Suppressor macrophage (primary cell): Measurements from ENCODE around the gene DHRS9.

Experiments
- DNase-seq, 4 experiments: peaks; one replicate each; pipeline ENCODE4 v3.0.0-alpha.2; 2020 to 2022

DHRS9 gene

DNA sequence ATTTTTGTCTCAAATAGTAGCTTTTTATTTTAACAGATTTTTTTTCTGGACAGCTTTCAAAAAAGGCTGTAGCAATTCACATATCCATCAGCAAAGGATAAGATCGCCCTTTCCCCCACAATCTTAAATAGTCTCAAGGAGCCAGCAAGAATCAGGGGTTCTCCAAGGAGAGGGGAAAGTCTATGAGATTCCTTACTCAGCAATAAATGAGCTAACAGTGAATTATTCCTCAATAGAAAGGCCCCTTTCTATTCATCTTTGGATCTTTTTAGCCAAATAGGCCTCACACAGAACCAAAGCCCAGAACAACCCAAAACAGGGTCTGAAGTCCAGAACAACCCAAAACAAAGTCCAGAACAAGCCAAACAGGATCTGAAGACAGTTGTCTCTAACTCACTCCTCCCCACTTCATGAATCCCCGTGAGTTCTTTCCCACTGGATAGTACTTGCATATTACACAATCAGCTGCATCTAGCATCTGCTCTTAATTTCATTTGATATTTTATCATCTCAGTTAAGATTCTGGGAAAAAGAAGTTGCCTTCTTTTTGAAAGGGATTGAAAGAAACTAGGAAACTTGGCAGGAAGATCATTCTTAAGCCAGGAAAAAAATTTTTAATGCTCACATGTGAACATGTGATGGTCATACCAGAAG lies 3.4 kb upstream of the DHRS9 start:
- no peak for DNase-seq

GRCh38 chr2:169066897-169067296 lies 2.5 kb upstream of the DHRS9 start:
- peak; percentile 11 to 75 (median 58) for DNase-seq

DNA sequence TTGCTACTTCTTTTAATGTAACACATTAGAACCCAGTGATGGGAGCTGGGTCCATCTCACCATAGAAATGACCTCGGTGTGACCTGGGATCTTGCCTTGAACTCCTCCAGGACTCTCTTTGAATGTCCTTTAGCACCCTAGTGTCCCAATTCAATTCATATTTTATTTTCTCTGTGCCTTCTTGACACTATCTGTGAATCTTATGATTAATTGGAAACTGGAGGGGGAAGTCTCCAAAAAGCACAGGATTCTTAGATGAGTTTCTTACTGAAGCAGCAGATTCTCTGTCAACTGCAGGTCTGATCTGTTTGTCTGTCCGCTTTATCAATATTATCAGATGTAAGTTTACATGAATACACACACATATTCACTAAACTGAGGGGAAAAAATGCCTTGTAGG lies 470 bp downstream of the DHRS9 start:
- peak in 1 of 4 experiments; percentile 5 for DNase-seq

GRCh38 chr2:169071455-169071854 lies 2.1 kb downstream of the DHRS9 start:
- peak; percentile 14 to 63 (median 57) for DNase-seq

- peak; percentile 72 to 92 (median 84) for DNase-seq
Observed at GRCh38 chr2:169072163-169072925, 3.0 kb downstream of the DHRS9 start.

DNA sequence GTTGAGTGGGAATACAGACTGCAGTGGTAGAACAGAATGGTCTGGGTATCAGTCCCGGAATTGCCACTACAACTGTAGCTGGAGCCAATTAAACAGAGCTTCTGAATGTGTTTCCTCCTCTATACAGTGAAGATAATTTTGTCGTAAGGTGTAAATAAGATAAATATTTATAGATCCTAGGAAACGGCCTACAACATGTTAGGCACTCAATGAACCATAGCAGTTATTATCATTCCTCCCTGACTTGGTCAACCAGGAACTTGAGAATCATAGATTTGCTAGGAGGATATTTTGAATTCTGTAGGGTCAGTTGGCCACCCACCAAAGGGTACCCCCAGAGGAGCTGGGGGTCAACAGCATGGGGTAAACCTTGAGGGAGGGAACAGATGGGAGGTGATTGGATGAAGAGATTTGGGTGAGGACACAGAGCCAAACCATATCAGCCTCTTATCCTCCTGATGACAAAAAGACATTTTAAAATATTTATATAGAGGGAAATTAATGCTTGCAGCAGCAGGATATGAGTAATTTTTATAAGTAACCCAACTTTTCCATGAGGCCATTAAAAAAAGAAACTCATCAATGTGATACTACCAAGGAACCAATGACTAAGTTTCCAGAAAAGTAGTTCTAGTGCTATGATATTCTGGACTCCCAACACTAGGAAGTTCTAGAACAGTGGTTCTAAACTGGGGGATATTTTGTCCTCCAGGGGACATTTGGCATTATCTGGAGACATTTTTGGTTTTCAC lies 4.0 kb downstream of the DHRS9 start:
- no peak for DNase-seq

DNA sequence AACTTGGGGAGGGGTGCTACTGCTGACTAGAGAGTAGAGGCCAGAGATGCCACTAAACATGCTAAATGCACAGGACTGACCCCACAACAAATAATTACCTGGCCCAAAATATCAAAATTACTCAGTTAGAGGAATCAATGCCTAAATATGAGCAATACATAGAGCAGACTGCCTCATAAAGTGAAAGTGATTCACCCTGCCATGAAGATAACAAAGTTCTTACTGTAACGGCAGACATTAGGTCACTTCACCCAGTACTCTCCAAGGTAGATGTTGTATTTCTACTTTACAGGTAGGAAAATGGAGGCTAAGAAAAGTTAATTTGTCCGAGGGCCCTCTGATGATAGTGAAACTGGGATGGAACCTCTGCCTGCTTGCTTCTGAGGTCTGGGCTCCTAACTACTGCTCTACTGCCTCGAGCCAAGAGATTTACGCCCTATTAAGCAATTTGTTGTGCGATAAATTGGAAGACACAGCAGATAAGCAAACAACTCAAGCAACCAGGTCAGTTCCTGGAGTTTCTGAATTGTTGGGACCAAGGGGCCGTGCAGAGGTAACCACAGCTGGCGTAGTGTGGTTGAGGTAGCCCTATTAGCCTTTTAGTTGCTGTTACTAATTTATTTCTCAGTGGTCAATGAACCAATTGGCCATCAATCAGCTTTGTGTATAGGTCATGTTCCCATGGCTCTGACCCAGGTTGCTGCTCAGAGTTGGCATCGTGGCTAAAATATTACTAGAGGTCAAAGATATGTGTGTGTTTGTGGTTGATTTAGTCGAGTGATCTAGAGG lies 4.8 kb downstream of the DHRS9 start:
- DNase-seq, result no peak

GRCh38 chr2:169077674-169078240 lies 8.4 kb downstream of the DHRS9 start:
- no peak for DNase-seq

DNA sequence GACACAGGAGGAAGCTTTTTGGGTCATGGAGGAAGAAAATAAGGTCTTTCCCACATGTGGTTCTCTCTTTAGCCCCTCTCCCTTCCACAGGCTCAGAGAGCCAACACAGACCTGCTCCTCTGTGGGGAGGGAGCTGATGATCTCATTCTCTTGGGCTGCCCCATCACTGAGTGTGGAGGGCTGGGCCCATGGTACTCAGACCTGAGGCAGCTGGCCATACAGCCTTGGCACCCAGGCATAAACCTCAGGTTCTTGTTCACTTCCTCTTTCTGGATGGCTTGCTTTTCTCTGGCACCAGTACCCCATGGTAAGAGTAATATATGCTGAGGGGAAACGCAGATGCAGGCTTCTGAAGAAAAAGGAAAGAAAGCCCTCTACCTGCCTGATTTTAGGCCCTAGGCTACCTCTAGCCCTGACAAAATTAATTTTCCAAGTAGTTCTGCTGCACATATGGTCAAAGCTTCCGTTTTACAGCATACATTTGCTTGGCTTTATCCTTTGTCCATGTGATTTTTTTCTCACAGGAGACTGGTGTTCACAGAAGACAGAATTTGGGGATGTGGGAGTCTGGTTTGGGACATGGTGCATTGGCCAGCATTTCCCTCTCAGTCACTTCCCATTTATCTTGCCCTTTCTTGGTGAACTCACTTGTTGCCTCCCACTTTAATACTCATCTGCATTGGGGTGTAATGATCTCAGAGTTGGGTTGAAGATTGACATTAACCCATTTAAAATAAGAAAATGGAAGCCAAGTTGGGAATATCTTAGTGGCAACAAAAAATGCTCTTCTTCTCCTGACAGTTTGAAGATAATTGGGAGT lies 11.1 kb downstream of the DHRS9 start:
- peak; percentile 62 to 84 (median 78) for DNase-seq

GRCh38 chr2:169081551-169081950 lies 12.2 kb downstream of the DHRS9 start:
- no peak for DNase-seq

DNA sequence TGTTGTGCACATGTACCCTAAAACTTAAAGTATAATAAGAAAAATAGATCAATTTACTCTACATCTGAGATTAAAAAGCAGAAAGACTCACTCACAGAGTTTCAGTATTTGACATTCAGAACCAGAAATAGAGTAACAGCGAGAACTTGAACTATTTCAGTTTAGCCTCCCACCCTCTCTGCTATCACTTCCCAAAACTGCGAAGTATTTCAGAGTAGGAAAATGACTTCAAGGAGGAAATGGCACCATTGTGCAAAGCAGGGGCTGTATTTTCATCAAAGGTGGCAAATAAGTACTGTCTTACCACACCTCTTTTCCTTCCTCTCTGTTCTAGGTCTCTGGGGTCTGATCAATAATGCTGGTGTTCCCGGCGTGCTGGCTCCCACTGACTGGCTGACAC lies 13.6 kb downstream of the DHRS9 start:
- DNase-seq, result peak; percentile 63 to 86 (median 78)

- peak in 2 of 4 experiments; percentile 13 to 34 for DNase-seq
Observed at GRCh38 chr2:169086893-169087467, 17.6 kb downstream of the DHRS9 start.

DNA sequence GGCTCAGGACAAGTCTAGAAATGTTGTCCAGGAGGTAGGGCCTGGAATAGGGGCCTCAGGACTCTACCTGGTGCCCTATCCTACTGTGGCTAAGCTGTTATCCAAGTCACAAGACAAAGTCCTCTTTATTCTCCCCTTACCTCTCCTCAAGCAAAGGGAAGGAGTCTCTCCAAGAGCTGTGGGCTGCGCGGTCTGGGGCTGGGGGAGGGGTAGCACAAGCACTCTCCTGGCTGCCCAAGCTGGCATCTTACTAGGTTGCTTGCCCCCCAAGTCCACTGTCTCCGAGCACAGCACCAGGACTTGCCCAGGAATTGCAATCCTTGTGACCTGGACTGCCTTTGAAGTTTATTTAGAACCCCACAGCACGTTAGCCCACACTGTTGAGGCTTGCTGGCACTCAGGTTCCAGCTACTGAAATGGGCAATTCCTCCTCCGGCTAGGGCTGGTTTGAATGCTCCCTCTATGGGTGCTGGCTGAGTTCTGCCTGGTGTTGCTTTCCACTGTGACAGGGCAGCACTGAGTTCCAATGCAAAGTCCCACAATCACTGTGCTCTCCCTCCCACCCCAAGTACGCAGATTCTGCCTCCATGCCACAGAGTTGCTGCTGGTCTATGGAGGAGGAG lies 18.5 kb downstream of the DHRS9 start:
- peak in 1 of 4 experiments; percentile 43 for DNase-seq

DNA sequence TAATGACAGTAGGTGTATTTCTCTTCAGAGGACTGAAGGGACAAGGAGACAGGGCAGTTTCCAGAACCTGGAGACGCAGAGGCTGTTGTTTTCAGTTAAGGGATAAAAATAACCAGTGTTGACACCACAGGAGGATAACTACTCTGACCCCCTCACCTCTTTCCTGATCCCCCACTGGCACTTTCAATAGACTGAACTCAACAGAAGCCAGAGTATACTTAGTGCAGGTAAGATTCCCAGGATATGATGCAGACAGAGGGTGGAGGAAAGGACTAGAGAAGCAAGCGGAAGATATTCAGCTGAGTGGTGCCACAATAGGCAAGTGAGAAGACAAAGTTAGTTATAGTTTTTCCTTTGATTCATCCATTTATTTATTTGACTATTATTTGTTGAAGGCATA lies 19.8 kb downstream of the DHRS9 start:
- no peak for DNase-seq

DNA sequence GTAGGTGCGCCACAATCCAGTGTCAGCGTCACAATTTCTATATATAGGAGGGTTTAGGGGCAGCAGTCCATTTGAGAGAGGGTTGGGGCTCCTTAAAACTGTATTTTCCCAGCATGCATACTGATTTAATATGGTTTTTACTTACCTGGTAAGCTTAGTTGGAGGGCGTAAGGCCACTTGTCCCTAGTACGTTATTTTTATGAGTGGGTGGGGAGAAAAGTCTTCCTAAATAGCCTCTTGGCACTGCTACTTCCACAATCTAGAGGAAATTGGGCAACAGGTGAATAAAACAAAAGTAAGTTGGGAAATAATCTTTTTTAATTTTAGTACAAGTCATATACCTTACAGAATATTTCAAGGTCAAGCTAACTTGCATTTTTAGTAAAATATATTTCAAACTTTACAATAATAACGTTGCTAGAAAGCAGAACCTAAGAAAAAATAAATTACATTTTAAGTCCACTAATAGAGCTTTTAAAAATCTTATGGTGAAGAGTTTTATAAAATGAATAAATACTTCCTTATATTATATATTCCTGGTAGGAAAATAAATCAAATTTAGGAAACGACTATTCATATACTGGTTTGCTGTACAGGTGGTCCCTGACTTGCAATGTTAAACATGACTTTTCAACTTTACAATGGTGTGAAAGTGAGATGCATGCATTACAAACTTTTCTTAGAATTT lies 20.9 kb downstream of the DHRS9 start:
- DNase-seq, result peak in 3 of 4 experiments; percentile 36 to 71 (median 67)

DNA sequence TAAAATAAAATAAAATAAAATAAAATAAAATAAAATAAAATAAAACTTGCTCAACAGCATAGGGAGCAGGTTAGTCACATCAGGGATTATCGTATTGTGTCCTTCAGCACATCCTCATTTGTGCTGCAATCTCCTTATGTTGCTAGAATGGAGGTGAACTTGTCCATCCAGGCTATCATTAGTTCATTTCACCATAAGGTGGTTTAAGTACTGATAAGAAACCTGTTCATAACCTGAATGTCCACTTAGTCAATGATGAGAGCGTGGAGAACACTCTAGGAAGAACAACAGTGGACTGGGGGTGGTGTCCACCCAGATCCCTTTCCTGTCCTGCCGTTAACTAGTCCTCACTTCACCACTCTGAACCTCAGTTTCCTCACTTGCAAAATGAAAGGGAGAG lies 21.9 kb downstream of the DHRS9 start:
- DNase-seq, result no peak

DNA sequence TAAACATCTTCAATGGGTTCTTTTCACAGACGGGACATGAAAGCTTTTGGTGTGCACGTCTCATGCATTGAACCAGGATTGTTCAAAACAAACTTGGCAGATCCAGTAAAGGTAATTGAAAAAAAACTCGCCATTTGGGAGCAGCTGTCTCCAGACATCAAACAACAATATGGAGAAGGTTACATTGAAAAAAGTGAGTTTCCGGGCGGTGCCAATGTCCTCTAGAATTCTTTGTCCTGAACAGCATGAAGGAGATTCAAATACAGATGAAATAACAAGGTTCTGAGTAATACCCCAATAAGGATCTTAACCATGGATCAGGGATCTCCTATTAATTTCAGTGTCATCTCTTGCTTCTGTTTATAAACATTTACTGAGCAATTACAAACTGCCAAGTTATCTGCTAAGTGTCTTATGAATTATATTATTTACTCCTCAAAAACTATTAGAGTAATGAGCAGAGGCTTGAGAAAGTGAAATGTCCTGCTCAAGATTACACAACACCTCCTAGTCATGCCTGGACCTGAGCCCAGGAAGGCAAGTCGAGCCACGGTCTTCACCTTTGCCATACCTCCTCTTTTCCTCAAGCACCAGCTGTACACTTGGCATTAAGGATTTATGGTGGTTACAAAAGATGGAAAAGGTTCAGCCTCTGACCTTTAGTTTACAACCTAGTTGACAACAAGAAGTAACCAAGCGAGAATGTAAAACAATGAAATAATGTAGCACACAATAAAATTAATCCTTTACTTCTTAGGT lies 22.6 kb downstream of the DHRS9 start:
- DNase-seq, result peak in 1 of 4 experiments; percentile 14

- DNase-seq, result no peak
Observed at GRCh38 chr2:169093535-169093934, 24.2 kb downstream of the DHRS9 start.

GRCh38 chr2:169094676-169095075 lies 25.3 kb downstream of the DHRS9 start:
- no peak for DNase-seq
